NCI-H510A treated with DMSO at 0.1 percent for 48 hours (cell line): Measurements from ENCODE around the gene UFL1.

ENCODE experiments used
- DNase-seq: peaks from one replicate; lab custom pipeline; 2025; lab: John Stamatoyannopoulos, UW

The UFL1 gene

DNA sequence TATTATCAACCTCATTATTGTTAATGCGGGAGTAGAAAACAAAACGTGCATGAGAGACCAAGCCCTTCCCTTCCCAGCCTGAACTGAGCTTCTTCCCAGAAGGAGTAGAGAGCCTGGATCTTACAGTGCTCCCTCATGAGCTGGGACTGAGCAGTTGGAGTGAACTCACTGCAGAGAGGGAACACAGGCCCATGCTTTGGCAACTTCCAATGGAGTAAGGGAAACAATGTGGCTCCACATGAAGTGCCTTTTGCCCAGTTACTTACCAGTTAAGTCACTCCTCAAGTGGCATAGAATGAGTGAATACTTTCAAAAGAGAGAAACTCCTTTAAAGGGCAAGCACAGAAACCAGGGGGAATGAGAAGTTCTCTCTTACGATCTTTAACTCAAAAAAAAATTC is 53.8 kb downstream of the UFL1 start:
- DNase-seq: no peak

DNA sequence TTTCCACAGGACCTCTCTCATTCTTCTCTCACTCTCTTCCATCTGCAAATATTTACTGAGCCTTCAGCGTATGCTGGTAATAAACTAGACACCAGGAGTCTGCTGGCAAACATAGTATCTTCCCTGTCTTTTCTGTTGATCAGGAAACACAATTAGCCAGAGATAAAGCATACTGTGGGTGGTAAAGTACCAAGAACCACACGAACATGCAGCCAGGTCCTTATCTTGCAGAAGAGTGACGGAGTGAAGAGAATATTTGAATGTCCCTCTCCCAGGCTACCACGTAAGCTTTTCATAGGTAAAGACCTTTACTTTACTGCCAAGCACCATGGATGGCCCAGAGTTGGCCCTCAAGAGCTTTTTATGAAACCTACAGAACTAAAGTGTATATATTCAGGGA is 54.6 kb downstream of the UFL1 start:
- DNase-seq: no peak

DNA sequence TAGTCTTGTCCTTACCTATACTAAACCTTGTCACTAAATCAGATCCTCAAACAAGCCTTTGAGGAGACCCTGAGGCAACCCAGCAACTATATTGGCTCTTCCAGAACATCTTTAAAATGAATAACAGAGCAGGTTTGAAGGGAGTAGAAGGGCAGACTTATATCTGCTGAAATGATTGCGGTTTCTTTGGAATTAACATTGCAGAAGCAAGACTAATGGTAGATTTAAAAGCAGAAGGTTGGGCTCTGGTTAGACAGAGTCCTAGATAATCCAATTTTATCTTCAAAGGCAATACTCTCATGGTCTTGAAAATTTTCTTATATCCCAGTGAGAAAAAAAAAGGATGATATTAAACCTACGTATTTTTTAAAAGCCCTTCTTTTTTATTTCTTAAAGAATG is 60.4 kb downstream of the UFL1 start:
- DNase-seq: no peak

DNA sequence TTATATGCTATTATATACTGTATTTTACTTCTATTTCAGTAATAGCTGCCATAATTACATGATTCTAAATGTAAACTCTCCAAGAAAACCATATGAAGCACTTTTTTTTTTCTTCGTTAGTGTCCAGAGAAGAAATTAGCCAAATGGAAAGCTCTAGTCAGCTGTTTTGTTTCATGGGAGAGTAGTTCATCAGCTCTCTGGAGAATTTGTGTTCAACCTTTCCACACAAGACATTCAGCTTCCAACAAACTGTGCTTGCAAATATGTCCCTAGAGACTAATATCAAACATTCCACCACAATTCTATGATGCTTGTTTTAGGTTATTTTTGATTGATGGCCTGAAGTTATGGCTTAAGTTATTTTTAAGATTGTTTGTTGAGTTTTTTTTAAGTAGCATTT is 60.8 kb downstream of the UFL1 start:
- no peak for DNase-seq

DNA sequence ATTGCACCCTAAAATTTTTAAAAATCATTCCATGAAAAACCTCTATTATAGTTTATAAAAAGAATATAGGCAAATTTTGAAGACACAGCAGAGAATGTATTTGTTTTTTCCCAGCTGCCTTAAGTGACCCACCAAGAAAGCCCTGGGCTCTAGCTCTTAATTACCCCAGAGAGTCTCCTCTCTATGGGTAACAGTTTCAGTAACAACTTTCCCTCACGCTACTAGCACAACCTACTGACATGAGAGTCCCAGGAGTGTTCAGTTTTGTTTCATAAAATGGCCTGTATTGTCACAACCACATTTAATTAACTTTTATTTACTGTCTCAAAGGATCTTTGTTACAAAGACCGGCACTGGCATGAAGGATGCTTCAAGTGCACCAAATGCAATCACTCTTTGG is 82.8 kb downstream of the UFL1 start:
- DNase-seq: no peak
